Sigmoid colon (tissue), 4 donors: Measurements from ENCODE around the gene ZCCHC7.

ENCODE experiments used
- CTCF ChIP-seq, 4 experiments: fragments of 450-650 bp in 3 of 4; fragments of 200-600 bp in 1 of 4; IDR thresholded peaks; one replicate each; pipeline ENCODE4 v1.5.1; 2016 to 2019; ENCODE audit warnings: antibody characterized with exemption in 4 of 4, mild to moderate bottlenecking in 3 of 4, moderate library complexity in 2 of 4
- EP300 ChIP-seq, 4 donors: sonication (generic); formaldehyde crosslinking; IDR thresholded peaks; one replicate each; pipeline ENCODE4 v1.6.1; 2017; ENCODE audit warnings: antibody characterized with exemption in 4 of 4
- POLR2A ChIP-seq, 2 donors: fragments of 450-650 bp; IDR thresholded peaks; one replicate each; pipeline ENCODE4 v1.6.1; 2016; ENCODE audit warnings: antibody characterized with exemption in 2 of 2, mild to moderate bottlenecking in 2 of 2, moderate library complexity in 2 of 2
- POLR2AphosphoS5 ChIP-seq, 4 donors: sonication (generic); formaldehyde crosslinking; IDR thresholded peaks; one replicate each; pipeline ENCODE4 v1.6.1; 2017; ENCODE audit warnings: antibody characterized with exemption in 4 of 4

- TF ChIP-seq CTCF (IDR thresholded peaks at IDR 0.05) (no peak), EP300 (IDR thresholded peaks at IDR 0.05) (no peak), POLR2AphosphoS5 (IDR thresholded peaks at IDR 0.05) (no peak), POLR2A (IDR thresholded peaks at IDR 0.05) (no peak)
Measured at GRCh38 chr9:37182718-37183117, 62.3 kb downstream of the ZCCHC7 start.
